ENCODE measurements around the gene ENTPD1. TPM values are rescaled to one million over a fixed set of nuclear protein-coding genes. Genes with fewer than 3 reads are reported as not detected.

The ENTPD1 gene
- total and polyA plus RNA-seq, 9 of the 15 experiments (the other 6 are each of a cell fraction or from before 2014, with no cell fraction given): 0.07 to 1.5 (median 0.37) TPM

GRCh38 chr10:95818010-95818409 is 62.0 kb downstream of the ENTPD1 start:
- no TSS peak for BruUV-seq (replicated peaks)
- Histone ChIP-seq H3K27me3 (ENCODE audit: control insufficient read depth in 2 of 2, insufficient read depth in 2 of 2, low read length in 2 of 2) (no peaks in the 10 kb centered on the region), H3K36me3 (ENCODE audit: control insufficient read depth, insufficient read depth, low read length) (no peaks in the 10 kb centered on the region), H3K9ac (ENCODE audit: insufficient read depth in 1 of 2, low read depth in 2 of 2, low read length in 2 of 2) (no peak overlapping the region), H3K4me3 (no peak overlapping the region), H3K79me2 (ENCODE audit: control insufficient read depth, insufficient read depth, low read length) (no peaks in the 10 kb centered on the region), H3K4me2 (ENCODE audit: insufficient read depth, low read length) (no peak overlapping the region), H3K9me1 (ENCODE audit: control insufficient read depth, insufficient read depth, low read length) (no peaks in the 10 kb centered on the region), H3K27ac (ENCODE audit: extremely low read depth, low read depth, low read length) (no peak overlapping the region), H3K4me1 (replicated peaks in 1 of 2; ENCODE audit: control insufficient read depth in 2 of 2, insufficient read depth in 2 of 2, low read length in 2 of 2) (no peaks in the 10 kb centered on the region; a peak in 1 of 5 replicates), H4K20me1 (replicated peaks; ENCODE audit: control insufficient read depth, insufficient read depth, low read length) (no peaks in the 10 kb centered on the region), H2AFZ (ENCODE audit: low read depth, low read length) (no peak overlapping the region), H3K9me3 (replicated peaks; ENCODE audit: control insufficient read depth, insufficient read depth, low read depth, low read length) (no peaks in the 10 kb centered on the region)
- no peak for ATAC-seq
- no peak for DNase-seq (ENCODE audit: extremely low read depth in 1 of 4, low spot score in 3 of 4)
- FAIRE-seq: no peak
- CTCF ChIA-PET (ENCODE audit: low intra/inter-chr PET ratio): no interaction called here
- 0% methylated on average over 1 of the region's 1 CpG for WGBS (ENCODE audit: insufficient coverage, low coverage, missing lambda C conversion rate)
- POLR2A ChIA-PET: no interaction called here
- TF ChIP-seq CBFB (CRISPR knock-in tag; IDR thresholded peaks at IDR 0.05): no peak
- no peak for TF ChIP-seq ZNF311 (CRISPR knock-in tag; IDR thresholded peaks at IDR 0.05)
- no peak for TF ChIP-seq NFE2L1 (tag; IDR thresholded peaks at IDR 0.05; ENCODE audit: borderline replicate concordance, low read depth)
- no peak for TF ChIP-seq CCNT2 (IDR thresholded peaks at IDR 0.05; ENCODE audit: borderline replicate concordance, extremely low read depth, insufficient read length, low read depth, low read length)
- no peak for TF ChIP-seq ETS1 (conservative IDR thresholded peaks at IDR 0.05; ENCODE audit: control insufficient read depth, low read depth, low read length)
- no peak for TF ChIP-seq RFX5 (IDR thresholded peaks at IDR 0.05; ENCODE audit: low read depth, low read length)
- TF ChIP-seq ETV6 (IDR thresholded peaks at IDR 0.05; ENCODE audit: borderline replicate concordance in 1 of 2, low read depth in 2 of 2, low read length in 1 of 2): no peak
- no peak for TF ChIP-seq ETV6 (CRISPR knock-in tag; IDR thresholded peaks at IDR 0.05; ENCODE audit: borderline replicate concordance)
- TF ChIP-seq MED1 (CRISPR knock-in tag; IDR thresholded peaks at IDR 0.05; ENCODE audit: borderline replicate concordance): no peak
- TF ChIP-seq MLX (CRISPR knock-in tag; conservative IDR thresholded peaks at IDR 0.05): no peak
- no peak for TF ChIP-seq ZNF512 (tag; IDR thresholded peaks at IDR 0.05)
- TF ChIP-seq ZNF232 (CRISPR knock-in tag; IDR thresholded peaks at IDR 0.05): no peak
- no peak for TF ChIP-seq PHF8 (IDR thresholded peaks at IDR 0.05; ENCODE audit: borderline replicate concordance, low read length)
- intact Hi-C loops (cut with micrococcal nuclease): no loop called here
- in situ Hi-C loops (cut with MboI): no loop called here

Measured in K562 (cell line).